PFSK-1 (cell line): ENCODE data around the gene CYP4F3.

Source experiments
- POLR2AphosphoS5 ChIP-seq: IDR thresholded peaks from 2 replicates; pipeline ENCODE4 v1.6.1; 2012; ENCODE audit warnings: low read depth, mild to moderate bottlenecking, control low read depth, low read length, moderate library complexity
- SIN3A ChIP-seq: IDR thresholded peaks from 2 replicates; pipeline ENCODE4 v1.6.1; 2012; ENCODE audit warnings: mild to moderate bottlenecking, low read length, moderate library complexity, borderline replicate concordance; ENCODE audit not compliant: insufficient read depth
- TAF1 ChIP-seq: IDR thresholded peaks from 2 replicates; pipeline ENCODE4 v1.6.1; 2012; ENCODE audit warnings: low read length, control low read depth, borderline replicate concordance; ENCODE audit not compliant: insufficient read depth
- TF ChIP-seq, protein P1 (sequence below), 2 experiments: IDR thresholded peaks; 2 replicates each; pipeline versions ENCODE4 v1.6.1 to v1.8.0; 2011 to 2012; ENCODE audit warnings: low read depth in 2 of 2, low read length in 2 of 2, control low read depth in 1 of 2, inconsistent platforms in 1 of 2, mild to moderate bottlenecking in 1 of 2, moderate library complexity in 1 of 2; ENCODE audit not compliant: insufficient read depth in 1 of 2

DNA sequence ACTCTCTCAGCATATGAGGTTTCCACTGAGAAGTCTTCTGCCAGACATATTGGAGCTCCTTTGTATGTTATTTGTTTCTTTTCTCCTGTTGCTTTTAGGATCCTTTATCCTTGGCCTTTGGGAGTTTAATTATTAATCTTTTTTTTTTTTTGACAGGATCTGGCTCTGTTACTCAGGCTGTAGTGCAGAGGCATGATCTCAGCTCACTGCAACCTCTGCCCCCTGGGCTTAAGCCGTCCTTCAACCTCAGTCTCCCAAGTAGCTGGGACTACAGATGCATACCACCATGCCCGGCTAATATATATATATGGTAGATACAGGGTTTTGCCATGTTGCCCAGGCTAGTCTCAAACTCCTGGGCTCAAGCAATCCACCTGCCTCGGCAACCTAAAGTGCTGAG lies 6.6 kb upstream of the CYP4F3 start:
- no peak for TF ChIP-seq POLR2AphosphoS5
- TF ChIP-seq SIN3A: no peak
- TF ChIP-seq TAF1: no peak
- TF ChIP-seq, protein P1, sequence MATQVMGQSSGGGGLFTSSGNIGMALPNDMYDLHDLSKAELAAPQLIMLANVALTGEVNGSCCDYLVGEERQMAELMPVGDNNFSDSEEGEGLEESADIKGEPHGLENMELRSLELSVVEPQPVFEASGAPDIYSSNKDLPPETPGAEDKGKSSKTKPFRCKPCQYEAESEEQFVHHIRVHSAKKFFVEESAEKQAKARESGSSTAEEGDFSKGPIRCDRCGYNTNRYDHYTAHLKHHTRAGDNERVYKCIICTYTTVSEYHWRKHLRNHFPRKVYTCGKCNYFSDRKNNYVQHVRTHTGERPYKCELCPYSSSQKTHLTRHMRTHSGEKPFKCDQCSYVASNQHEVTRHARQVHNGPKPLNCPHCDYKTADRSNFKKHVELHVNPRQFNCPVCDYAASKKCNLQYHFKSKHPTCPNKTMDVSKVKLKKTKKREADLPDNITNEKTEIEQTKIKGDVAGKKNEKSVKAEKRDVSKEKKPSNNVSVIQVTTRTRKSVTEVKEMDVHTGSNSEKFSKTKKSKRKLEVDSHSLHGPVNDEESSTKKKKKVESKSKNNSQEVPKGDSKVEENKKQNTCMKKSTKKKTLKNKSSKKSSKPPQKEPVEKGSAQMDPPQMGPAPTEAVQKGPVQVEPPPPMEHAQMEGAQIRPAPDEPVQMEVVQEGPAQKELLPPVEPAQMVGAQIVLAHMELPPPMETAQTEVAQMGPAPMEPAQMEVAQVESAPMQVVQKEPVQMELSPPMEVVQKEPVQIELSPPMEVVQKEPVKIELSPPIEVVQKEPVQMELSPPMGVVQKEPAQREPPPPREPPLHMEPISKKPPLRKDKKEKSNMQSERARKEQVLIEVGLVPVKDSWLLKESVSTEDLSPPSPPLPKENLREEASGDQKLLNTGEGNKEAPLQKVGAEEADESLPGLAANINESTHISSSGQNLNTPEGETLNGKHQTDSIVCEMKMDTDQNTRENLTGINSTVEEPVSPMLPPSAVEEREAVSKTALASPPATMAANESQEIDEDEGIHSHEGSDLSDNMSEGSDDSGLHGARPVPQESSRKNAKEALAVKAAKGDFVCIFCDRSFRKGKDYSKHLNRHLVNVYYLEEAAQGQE (IDR thresholded peaks at IDR 0.05; ENCODE audit: insufficient read depth in 1 of 2, low read depth in 2 of 2, low read length in 2 of 2): no peak
